ENCODE data around the gene TMEM198.
A peak's percentile ranks its signal among the peaks of the same experiment; 100 is the strongest.

TMEM198 gene

GRCh38 chr2:219543596-219544358 lies at the start of gene TMEM198, which contains the start of gene CHPF:
TSS of gene TMEM198 (plus strand) at chr2:219544028. CDS start at chr2:219544728, 700 bp downstream.
TSS of gene CHPF (minus strand) at chr2:219543809. CDS start at chr2:219543538, 271 bp downstream.
- DNase-seq, result peak; percentile 96

GRCh38 chr2:219494952-219495530 lies 48.8 kb upstream of the TMEM198 start:
- DNase-seq, result no peak

- DNase-seq, result peak; percentile 48
Observed at GRCh38 chr2:219495531-219496122, 48.2 kb upstream of the TMEM198 start.

GRCh38 chr2:219496247-219496824 lies 47.5 kb upstream of the TMEM198 start:
- DNase-seq, result no peak

- DNase-seq, result no peak
Observed at GRCh38 chr2:219496825-219497494, 46.9 kb upstream of the TMEM198 start.

GRCh38 chr2:219497495-219498279 lies 46.1 kb upstream of the TMEM198 start:
- DNase-seq, result peak; percentile 19

GRCh38 chr2:219498280-219499057 lies 45.4 kb upstream of the TMEM198 start, which contains the start of gene GMPPA:
TSS of gene GMPPA (plus strand) at chr2:219498891. CDS start at chr2:219499976, 1,085 bp downstream.
- peak; percentile 96 for DNase-seq

GRCh38 chr2:219499058-219499307 lies 44.8 kb upstream of the TMEM198 start:
- DNase-seq, result no peak

GRCh38 chr2:219499555-219499954 lies 44.3 kb upstream of the TMEM198 start:
- no peak for DNase-seq

GRCh38 chr2:219500135-219500534 lies 43.7 kb upstream of the TMEM198 start:
- DNase-seq, result no peak

- DNase-seq, result no peak
Observed at GRCh38 chr2:219501849-219502248, 42.0 kb upstream of the TMEM198 start.

- no peak for DNase-seq
Observed at GRCh38 chr2:219502618-219503017, 41.2 kb upstream of the TMEM198 start.

GRCh38 chr2:219505585-219505984 lies 38.2 kb upstream of the TMEM198 start:
- DNase-seq, result no peak

GRCh38 chr2:219506153-219506801 lies 37.6 kb upstream of the TMEM198 start:
- DNase-seq, result no peak

GRCh38 chr2:219506802-219507526 lies 36.9 kb upstream of the TMEM198 start:
- no peak for DNase-seq

- DNase-seq, result no peak
Observed at GRCh38 chr2:219507581-219508443, 36.0 kb upstream of the TMEM198 start.

GRCh38 chr2:219508444-219508734 lies 35.4 kb upstream of the TMEM198 start:
- no peak for DNase-seq

GRCh38 chr2:219508971-219509779 lies 34.7 kb upstream of the TMEM198 start:
- no peak for DNase-seq
